ENCODE results near the gene WDR83. TPM values are rescaled to one million over a fixed set of nuclear protein-coding genes. Genes with fewer than 3 reads are reported as not detected.

WDR83 gene
- total and polyA plus RNA-seq, 10 of the 15 experiments (the other 5 are each of a cell fraction or from before 2014, with no cell fraction given) = 0.58 to 17.7 (median 10.8) TPM

- TF ChIP-seq BCLAF1 (IDR thresholded peaks at IDR 0.05) (no peak), POLR2AphosphoS2 (IDR thresholded peaks at IDR 0.05; ENCODE audit: low read depth, low read length) (no peak; the same call in 1 of the 2 replicates), NFYA (IDR thresholded peaks at IDR 0.05; ENCODE audit: borderline replicate concordance, low read depth, low read length) (no peak), SMAD5 (IDR thresholded peaks at IDR 0.05; ENCODE audit: low read depth) (no peak), SMARCA5 (IDR thresholded peaks at IDR 0.05) (no peak), CHD2 (IDR thresholded peaks at IDR 0.05; ENCODE audit: borderline replicate concordance, low read depth, low read length) (no peak), MYB (IDR thresholded peaks at IDR 0.05; ENCODE audit: borderline replicate concordance, low read depth, low read length) (no peak), FOXK2 (IDR thresholded peaks at IDR 0.05) (no peak), TCF7 (IDR thresholded peaks at IDR 0.05; ENCODE audit: borderline replicate concordance) (no peak), GABPA (IDR thresholded peaks at IDR 0.05; ENCODE audit: low read depth) (no peak), CBX5 (IDR thresholded peaks at IDR 0.05; ENCODE audit: low read depth) (no peak), TARDBP (IDR thresholded peaks at IDR 0.05; ENCODE audit: borderline replicate concordance) (no peak), SIN3A (IDR thresholded peaks at IDR 0.05; ENCODE audit: low read depth, low read length) (no peak), MLLT1 (IDR thresholded peaks at IDR 0.05) (peak; percentile 32; the same call in 1 of the 2 replicates), CREB1 (IDR thresholded peaks at IDR 0.05; ENCODE audit: low read depth) (no peak; the same call in 1 of the 2 replicates), BMI1 (IDR thresholded peaks at IDR 0.05; ENCODE audit: borderline replicate concordance) (no peak), EGR1 (IDR thresholded peaks at IDR 0.05; ENCODE audit: borderline replicate concordance in 1 of 2, low read depth in 2 of 2, low read length in 2 of 2) (peak in 1 of 2 experiments; percentile 28; a peak in 1 of 3 replicates), PBX3 (IDR thresholded peaks at IDR 0.05; ENCODE audit: insufficient replicate concordance, low read depth, low read length) (no peak), CHD1 (IDR thresholded peaks at IDR 0.05; ENCODE audit: low read depth, low read length) (no peak), E2F8 (IDR thresholded peaks at IDR 0.05; ENCODE audit: low read depth, partially characterized antibody) (no peak), HDGF (IDR thresholded peaks at IDR 0.05) (no peak; the same call in 1 of the 2 replicates), SP1 (IDR thresholded peaks at IDR 0.05; ENCODE audit: low read depth, low read length) (no peak), NFYB (IDR thresholded peaks at IDR 0.05; ENCODE audit: insufficient read depth, low read depth, low read length) (peak; percentile 78)
These were observed at the start of gene WDR83, which contains the start of gene MAN2B1 (continued) for GRCh38 chr19:12666265-12667048.
